ENCODE results near the gene KIF25.

Gene KIF25

DNA sequence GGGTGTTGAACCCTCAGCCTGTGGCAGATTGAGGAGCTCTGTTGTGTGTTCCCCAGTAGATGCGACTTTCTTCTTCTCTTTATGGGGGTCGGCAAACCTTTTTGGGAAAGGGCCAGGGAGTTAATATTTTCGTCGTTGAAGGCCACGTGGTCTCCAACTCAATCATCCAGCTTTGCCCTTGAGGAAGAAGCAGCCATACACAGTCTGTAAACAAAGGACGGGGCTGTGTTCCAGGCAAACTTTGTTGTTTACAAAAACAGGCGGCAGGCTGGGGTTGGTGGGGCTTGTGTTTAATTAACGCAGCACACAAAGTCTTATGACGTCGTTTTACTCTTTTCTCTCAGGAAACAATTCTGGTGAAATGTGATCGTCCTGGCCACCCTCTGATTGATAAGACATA is 20.2 kb downstream of the KIF25 start:
- no peak for DNase-seq (ENCODE audit: low read depth)

DNA sequence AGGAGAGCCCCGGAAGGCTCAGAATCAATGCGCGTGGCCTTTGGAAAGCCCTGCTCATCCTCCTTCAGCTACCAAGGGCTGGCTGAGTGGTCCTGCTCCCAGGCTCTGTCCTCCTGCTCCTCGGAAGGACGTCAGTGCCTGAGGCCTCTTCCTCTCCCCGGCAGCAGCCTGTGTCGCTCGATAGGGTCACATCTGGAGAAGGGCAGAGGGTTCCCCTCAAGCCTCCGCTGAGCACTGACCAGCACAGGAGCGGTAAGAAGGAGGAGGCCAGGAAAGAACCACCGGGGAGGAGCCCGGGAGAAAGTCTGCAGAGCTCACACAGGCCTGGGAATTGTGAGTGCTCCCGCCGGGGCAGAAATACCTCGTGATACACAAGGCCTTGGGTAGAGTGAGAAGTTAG is 21.2 kb downstream of the KIF25 start:
- no peak for DNase-seq (ENCODE audit: low read depth)

DNA sequence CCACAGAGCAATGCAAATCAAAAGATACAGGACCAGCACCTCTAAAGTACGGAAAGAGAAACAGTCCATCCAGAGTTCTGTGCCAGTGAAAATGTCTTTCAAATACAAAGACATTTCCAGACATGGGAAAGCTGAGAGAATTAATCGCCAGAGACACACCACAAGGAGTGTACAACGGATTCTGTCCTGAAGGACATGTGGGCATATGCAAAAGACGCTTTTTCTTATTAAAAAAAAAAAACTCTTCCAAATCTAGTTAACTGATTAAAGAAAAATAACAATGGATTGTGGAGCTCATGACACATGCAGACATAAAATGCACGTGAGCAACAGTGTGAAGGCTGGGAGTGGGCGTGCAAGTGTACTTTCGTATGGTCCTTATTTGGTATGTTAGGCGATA is 22.8 kb downstream of the KIF25 start:
- DNase-seq (ENCODE audit: low read depth): no peak

DNA sequence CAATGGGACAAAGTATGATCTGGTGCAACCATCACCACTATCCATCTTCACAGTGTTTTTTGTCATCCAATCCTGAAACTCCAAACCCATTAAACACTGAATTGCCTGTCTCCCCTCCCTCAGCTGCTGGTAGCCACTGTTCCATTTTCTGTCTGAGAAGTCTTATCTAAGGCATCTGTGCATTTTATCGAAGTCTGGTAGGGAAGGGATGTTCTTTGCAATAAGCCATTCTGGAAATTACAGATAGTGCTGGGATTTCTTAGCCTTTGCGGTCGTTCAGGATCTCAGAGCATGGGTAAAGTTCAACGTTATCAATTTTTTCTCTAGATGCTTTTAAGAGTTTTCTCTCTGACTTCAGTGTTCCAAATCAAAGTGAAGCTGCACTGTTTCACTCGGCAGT is 24.1 kb downstream of the KIF25 start:
- DNase-seq (ENCODE audit: low read depth): no peak

DNA sequence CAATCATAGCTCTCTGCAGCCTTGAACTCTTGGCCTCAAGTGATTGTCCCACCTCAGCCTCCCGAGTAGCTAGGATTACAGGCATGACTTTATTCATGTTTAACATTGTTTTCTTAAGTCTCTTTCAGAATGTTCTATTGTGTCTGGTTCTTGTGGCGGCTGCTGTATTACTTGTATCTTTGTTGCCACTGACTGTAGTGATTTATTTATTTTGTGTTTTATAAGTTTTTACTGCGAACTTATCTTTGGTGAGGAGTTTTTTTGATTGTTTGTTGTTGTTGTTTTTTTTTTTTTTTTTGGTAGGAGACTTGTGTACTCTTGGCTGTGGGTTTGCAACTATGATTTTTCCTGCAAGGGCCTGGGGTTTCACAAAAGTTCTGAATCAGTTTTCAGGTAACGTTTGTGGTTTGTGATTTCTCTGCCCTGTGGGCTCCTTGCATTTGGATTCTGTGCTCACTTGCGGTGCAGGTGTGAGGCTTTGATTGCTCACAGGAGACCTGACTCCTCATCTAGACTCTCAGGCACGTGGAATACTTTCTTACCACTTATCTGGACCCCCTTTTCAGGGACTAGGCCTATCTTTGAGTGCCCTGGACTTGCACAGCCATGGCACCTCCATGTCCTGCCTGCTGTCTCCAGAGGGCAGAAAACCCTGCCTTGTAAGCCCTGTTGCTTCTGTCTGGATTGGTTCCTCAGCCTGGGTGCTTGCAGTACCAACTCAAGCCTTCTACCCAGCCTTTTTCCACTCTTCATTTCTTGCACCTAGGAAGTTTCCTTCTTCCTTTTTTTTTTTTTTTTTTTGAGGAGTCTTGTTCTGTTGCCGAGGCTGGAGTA is 25.2 kb downstream of the KIF25 start:
- no peak for DNase-seq (ENCODE audit: low read depth)

DNA sequence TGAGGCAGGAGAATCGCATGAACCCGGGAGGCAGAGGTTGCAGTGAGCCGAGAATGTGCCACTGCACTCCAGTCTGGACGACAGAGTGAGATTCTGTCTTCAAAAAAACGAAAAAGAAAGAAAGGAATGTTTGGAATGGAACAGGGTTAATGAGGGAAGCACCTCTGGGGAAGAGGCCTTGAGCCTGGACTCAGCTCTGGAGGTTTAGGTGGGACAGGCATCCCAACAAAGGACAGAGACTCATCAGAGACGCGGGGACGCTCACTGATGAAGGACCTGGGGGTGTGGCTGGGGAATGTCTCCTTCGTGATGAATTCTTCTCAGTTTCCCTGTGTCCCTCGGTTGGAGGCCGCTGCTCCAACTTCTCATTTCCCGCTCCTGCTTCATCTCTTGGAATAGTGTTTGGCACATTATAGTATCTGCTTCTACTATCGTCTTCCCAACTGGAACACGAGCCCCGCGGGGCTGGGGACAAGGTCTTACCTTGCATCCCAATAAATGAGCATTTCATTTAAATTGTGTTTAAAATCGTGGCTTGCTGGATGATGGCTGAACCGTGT is 27.6 kb downstream of the KIF25 start:
- no peak for DNase-seq (ENCODE audit: low read depth)

DNA sequence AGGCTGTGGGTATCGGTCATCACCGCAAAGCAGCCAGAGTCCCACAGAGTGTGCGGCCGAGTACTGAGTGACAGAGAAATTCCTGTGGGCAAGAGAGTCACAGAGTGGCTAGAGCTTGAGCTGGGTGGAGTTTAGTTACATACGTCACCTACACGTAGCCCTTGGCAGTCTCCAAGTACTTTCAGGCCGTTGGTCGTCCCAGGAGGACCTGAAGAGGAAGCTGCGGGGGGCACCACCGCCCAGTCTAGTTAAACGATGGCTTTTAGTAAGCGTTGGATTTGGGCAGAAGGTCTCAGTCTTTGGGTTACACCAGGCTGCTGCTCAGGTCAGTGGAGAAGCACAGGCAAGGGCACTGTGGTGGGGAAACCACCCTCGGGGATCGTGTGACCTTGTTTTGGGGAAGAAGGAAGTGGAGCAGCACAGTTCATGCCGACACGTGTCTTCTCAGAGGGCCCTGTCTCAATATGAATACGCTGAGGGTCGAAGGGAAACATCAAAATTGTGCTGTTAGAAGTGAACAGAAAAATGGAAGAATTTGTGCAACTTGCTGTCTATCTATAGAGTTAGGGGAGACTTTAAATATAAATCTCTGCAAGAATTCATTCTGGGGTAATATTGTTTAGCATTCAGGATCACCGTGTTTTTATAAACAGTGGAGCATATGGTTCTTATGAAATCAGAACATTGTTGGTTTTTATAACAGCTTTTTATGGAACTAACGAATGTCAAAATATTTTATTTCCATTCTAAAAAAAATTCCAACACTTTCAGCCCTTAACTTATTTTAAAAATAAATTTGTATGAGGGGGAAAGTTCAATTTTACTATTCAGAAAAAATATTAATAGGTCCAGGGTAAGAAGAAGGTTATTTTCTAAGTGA is 28.6 kb downstream of the KIF25 start:
- no peak for DNase-seq (ENCODE audit: low read depth)

DNA sequence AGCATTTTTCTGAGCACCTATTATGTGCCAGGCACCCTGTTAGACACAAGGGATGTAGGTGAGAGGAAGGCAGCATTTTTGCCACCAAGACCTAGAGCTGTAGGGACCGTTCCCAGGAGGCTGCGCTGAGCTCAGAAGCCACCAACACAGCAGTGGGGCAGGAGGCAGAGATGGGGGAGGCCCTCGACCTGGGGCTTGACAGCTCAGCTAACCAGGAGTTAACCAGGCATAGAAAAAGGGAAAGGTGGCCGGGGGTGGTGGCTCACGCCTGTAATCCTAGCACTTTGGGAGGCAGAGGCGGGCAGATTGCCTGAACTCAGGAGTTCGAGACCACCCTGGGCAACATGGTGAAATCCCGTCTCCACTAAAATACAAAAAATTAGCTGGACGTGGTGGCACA is 29.5 kb downstream of the KIF25 start:
- DNase-seq (ENCODE audit: low read depth): no peak

DNA sequence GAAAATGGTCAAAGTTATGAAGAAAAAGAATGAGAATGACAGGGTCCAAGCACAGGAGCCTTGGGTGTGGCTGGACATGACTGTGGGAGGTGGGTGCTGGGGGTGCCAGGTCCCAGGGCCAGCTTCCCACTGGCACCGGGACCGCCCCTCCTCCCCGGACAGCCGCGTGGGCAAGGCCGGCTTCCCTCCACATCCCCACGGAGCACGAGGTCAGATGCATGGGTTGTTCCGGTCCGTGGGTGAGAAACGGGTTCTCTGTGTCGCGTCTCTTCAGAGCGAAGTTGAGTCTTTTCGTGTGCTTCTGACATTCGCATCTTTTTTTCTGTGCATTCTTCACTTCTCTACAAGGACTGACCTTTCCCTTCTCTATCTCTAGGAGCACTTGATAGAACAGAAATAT is 30.1 kb downstream of the KIF25 start:
- DNase-seq (ENCODE audit: low read depth): no peak

DNA sequence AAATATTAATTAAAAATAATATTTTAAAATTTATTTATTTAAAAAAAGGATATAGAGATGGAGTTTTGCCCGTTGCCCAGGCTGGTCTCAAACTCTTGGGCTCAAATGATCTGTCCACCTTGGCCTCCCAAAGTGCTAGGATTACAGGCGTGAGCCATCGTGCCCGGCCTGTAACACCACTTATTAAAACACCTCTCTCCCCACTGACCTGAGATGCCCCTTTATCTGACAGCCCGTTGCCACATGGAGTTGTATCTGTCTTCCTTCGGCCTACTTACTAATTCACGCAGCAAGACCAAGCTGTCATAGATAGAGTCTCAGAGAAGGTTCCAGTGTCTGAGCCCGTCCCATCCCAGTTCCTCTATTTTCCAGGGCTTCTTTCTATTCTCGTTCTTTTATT is 30.7 kb downstream of the KIF25 start:
- DNase-seq (ENCODE audit: low read depth): no peak

DNA sequence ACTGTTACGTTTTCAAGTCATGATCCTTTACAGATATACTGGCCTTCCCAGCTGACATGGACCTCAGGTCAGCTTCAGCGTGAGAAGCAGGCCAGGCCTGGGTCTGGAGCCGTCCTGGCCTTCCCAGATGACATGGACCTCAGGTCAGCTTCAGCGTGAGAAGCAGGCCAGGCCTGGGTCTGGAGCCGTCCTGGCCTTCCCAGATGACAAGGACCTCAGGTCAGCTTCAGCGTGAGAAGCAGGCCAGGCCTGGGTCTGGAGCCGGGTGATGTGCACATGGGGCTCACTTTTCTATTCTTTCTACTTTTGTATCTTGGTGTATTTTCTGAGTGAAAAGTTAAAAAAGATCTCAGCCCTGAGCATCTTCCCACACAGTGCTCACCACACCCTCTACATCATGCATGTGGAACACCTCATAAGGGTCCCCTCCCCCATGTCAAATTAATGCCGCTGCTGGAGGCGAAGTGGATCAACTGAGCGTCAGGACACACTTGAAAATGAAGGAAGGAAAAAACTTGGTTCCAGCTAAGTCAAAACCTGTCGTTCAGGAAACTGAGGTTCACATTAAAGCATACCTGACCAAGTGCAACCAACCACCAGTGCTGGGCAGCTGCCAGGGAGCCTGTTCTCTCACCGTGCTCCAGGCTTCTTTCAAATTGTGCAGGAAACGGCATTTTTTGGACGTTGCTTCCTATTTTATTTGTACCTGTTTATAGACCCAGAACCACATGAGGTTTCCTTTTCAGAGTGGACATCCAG is 32.2 kb downstream of the KIF25 start:
- DNase-seq (ENCODE audit: low read depth): no peak

DNA sequence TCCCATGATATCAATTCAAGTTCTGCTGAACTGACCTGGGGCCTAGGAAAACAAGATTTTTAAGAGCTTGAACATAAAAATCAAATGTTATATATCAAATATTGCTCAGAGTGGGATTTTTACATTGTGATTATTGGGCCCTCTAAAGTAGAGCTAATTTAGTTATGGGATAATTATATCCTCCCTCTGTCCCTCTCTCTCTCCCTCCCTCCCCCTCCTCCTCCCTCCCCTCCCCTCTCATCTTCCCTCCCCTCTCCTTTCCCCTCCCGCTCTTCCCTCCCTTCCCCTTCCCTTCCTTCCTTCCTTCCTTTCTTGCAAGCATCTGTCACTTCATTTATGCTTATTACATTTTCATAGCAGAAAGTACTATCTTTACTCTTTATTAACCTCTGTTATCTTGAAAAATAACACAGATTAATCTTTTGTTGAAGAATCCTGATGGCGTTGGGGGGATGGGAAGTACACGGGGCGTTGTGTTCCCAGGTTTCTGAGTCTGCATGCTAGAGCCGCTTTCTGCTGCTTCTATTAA is 32.8 kb downstream of the KIF25 start:
- DNase-seq (ENCODE audit: low read depth): no peak

DNA sequence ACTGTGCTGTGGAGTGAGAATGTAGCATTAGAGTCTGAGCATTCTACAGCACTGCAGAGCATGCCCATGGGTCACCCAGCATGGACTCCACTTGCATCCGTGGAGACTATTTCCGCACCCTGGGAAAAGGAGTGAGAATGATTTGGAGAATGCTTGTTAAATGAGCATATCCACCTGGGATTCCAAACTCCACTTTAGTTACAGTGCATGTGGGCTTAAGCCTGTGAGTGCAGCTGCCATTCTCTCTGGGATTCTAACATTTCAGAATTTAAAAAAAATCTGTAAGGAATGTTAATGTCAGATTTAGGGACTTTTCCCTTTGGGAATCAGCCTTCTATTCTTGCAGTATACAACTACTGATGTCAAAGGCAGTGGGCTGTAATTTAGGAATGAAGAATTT is 33.4 kb downstream of the KIF25 start:
- no peak for DNase-seq (ENCODE audit: low read depth)

DNA sequence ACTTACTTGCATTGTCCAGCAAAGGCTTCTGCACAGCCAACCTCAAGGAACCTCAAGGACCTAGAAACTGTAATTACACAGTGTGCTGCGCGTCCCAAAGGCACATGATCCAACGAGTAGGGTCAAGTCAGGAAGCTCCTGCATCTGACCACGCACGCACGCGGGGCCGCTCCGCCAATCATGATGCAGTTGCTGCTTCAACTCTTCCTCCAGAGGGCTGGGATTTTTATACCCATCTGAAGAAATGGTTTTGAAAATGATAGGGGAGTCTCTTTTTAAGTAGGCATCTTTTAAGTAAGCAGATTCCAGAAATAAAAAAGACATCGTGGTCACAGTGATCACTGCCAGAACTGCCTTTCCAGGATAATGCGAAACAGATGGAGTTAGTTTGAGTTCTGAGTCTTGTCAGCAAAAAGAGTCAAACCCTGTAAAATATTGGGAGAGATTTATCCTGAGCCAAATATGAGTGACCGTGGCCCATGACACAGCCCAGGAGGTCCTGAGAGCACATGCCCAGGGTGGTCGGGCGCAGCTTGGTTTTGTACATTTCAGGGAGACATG is 34.0 kb downstream of the KIF25 start:
- DNase-seq (ENCODE audit: low read depth): no peak

DNA sequence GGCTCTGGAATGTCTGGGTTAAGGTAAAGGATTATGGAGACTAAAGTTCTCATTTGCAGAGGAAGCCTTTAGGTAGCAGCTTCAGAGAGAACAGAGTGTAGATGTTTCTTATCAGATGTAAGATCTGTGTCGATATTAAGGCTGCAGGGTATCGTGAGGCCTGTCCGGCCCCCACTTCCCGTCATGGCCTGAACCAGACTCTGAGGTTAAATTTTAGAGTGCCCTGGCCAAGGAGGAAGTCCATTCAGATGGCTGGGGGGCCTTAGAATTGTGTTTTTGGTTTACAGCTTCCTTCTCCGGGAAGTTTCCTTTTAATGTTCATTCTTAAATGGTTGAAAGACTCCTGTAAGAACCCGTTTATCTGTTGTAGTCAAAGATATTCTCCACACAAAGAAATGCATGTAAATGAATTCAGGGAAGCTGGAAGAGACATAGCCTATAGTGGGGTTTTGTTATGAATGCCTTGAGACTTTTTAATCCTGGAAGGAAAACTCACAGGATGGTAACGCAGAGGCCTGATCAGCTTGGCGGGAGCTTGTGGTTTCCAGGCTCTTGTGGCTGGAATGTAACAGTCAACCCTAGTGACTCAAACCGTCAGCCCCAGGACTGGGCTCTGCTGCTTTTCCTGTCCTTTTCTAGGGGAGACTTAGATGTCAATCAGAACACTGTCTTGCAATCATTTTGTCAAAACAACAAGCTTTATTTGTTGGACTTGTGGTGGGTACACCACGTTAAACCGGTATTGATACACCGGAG is 34.7 kb downstream of the KIF25 start:
- DNase-seq (ENCODE audit: low read depth): peak; percentile 47

DNA sequence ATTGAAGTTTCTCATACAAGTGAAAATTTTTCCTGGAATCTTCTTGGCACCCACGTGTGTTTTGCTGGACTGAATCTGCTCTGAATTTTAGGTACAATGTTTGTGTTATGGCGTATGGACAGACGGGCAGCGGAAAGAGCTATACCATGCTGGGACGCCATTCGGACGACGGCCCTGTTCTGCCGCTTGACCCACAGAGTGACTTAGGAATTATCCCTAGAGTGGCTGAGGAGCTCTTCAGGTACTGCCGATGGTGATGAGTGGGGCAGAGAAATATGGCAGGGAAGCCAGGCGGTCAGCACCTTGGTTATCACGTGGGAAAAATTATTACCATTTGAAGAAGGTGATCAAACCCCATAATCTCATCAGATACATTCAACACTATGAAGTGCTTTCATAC is 36.3 kb downstream of the KIF25 start:
- DNase-seq (ENCODE audit: low read depth): no peak

DNA sequence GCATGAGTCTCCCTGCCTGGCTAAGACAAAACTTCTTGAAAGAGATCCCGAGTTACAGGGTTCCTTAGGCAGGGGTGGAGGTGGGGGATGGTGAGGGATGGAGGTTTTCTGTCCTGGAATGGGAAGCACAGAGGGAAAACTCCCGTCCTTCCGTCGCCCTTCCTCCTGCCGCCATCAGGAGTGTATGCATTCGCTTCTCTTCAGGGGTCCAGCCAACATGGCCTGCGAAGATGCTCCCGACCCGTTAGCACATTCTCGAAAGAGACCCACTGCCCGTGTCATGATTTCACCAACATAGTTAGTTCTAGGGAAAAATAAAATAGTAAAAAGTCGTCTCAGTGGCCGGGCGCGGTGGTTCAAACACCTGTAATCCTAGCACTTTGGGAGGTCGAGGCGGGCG is 37.1 kb downstream of the KIF25 start:
- no peak for DNase-seq (ENCODE audit: low read depth)

DNA sequence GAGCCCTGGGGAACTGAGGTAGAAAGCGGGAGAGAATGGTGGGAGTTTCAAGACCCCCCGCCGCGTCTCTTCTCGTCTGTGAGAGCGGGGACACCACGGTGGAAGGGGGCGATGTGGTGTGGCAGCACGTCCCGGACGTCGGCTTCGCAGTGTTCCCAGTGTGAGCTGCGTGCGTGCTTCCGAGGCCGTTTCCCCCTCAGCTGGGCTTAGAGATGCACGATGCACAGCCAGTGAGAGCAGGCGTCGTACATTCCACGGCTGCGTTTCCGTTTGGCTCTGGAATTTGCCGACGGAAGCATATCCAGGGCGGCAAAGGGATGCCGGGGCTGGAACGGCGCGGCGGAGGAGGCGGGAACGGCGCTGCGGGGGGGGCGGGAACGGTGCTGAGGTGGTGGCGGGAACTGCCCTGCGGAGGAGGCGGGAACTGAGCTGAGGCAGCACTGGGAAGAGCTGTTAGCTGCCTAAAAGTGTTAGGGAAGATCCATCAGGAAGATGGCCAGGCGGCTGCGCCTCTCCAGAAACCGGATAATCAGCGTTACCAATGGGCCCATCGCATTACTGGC is 37.7 kb downstream of the KIF25 start:
- DNase-seq (ENCODE audit: low read depth): no peak

DNA sequence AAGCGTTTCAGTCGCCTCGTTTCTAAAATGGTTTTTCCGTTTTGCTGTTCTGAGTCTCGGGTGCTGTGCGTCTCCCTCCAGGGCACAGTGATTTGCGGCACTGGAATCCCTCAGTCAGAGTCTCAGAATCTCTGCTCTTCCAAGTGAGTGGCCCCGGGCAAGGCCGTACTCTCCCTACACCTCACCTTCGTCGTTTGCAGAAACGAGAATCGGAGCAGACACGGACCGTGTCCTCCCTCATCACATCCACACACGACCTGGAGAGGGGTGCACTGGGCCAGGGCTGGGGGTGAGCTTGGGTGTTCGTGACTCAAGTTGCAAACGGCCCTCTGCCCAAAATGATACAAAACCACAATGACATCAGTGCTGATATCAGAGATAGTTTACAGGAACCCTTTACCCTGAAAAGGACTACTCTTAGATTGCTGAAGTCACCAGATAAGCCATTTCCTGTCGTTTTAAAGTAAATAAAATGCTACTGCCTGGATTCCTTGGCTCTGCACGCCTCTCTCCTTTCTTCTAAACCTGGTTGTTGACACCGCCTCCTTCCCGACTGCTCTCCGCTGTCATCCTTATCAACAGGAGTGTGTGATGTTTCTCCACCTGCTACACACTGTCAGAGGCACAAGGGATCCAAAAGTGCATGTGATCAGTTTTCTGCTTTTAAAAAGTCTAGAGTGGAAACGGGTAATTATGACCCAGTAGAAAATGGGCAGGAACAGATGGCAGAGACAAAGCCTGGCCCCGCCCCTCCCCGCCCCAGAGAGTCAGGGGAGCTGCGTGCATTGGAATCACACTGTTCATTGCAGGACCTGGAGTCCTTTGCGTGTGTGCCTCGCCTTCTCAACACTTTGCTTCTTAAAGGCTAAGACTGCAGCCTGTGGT is 38.4 kb downstream of the KIF25 start:
- no peak for DNase-seq (ENCODE audit: low read depth)

DNA sequence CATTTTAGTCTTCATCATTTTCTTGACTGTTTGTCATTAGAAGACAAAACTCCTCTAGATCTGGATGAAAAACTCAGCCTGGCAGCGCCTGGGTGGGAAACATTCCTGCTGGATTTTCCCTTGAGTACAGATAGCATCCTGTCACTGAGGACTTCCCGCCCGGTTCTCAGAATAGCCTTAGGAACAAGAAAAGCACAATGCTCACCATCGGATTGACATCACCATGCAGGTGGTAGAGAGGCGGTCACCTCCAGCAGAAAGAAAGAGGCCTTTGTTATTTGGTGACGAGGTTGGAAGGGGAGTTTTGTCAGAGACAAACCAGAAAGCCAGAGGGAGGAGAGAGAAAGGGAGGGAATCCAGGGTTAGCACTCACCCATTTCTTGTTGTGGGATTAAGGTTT is 39.8 kb downstream of the KIF25 start:
- no peak for DNase-seq (ENCODE audit: low read depth)

All from HS-5 (cell line).